HG03108 (cell line): ENCODE measurements around the gene UBE2Q1.
"Not testable (repeated sequence)": the region's sequence is repeated elsewhere in the genome, so short reads cannot be mapped to it uniquely, and the experiment has no call there.

ENCODE experiments used
- ATAC-seq: cut with Tn5 transposase; IDR thresholded peaks from one replicate; pipeline ENCODE4 v1.9.1; 2021; ENCODE audit warnings: moderate library complexity; ENCODE audit not compliant: unreplicated experiment

Gene UBE2Q1

GRCh38 chr1:154551474-154551873, 7.0 kb downstream of the UBE2Q1 start:
- no peak for ATAC-seq

GRCh38 chr1:154550657-154551056, 7.8 kb downstream of the UBE2Q1 start:
- ATAC-seq, result no peak

GRCh38 chr1:154550070-154550469, 8.4 kb downstream of the UBE2Q1 start:
- no peak for ATAC-seq

- ATAC-seq, result no peak
Measured at GRCh38 chr1:154549202-154549770, 9.2 kb downstream of the UBE2Q1 start.

GRCh38 chr1:154548028-154548427, 10.4 kb downstream of the UBE2Q1 start:
- no peak for ATAC-seq

GRCh38 chr1:154547105-154547732, 11.2 kb downstream of the UBE2Q1 start:
- ATAC-seq, result no peak

- ATAC-seq, result no peak
Measured at GRCh38 chr1:154546264-154547063, 12.0 kb downstream of the UBE2Q1 start.

GRCh38 chr1:154541231-154541630, 17.2 kb downstream of the UBE2Q1 start:
- no peak for ATAC-seq

- ATAC-seq, result no peak
Measured at GRCh38 chr1:154539486-154540483, 18.7 kb downstream of the UBE2Q1 start.

GRCh38 chr1:154536570-154536969, 21.9 kb downstream of the UBE2Q1 start:
- no peak for ATAC-seq

- no peak for ATAC-seq
Measured at GRCh38 chr1:154533952-154534844, 24.3 kb downstream of the UBE2Q1 start.

- ATAC-seq, result not testable (repeated sequence)
Measured at GRCh38 chr1:154531950-154532349, 26.5 kb downstream of the UBE2Q1 start.

GRCh38 chr1:154529308-154529707, 29.2 kb downstream of the UBE2Q1 start:
- no peak for ATAC-seq

- ATAC-seq, result no peak
Measured at GRCh38 chr1:154527192-154527591, 31.3 kb downstream of the UBE2Q1 start.

- ATAC-seq, result no peak
Measured at GRCh38 chr1:154524881-154525280, 33.6 kb downstream of the UBE2Q1 start.

- no peak for ATAC-seq
Measured at GRCh38 chr1:154521695-154522094, 36.8 kb downstream of the UBE2Q1 start.

- no peak for ATAC-seq
Measured at GRCh38 chr1:154520333-154520732, 38.1 kb downstream of the UBE2Q1 start.

GRCh38 chr1:154519591-154519991, 38.9 kb downstream of the UBE2Q1 start:
- ATAC-seq, result no peak

GRCh38 chr1:154517661-154518060, 40.8 kb downstream of the UBE2Q1 start:
- ATAC-seq, result no peak

- no peak for ATAC-seq
Measured at GRCh38 chr1:154514066-154514553, 44.4 kb downstream of the UBE2Q1 start.
